Esophagus muscularis mucosa (tissue), 4 donors: ENCODE measurements around the gene DMXL1. TPM values are rescaled to one million over a fixed set of nuclear protein-coding genes. Genes with fewer than 3 reads are reported as not detected.

Experiments
- DNase-seq: peaks from one replicate; pipeline ENCODE4 v3.0.0-alpha.2; 2017; ENCODE audit errors: extremely low spot score
- H3K27ac ChIP-seq, 4 donors: fragments of 200-600 bp; sonication (generic); replicated peaks in 1 of 4; 1 replicate in 3 of 4; 2 replicates in 1 of 4; pipeline ENCODE4 v1.5.1; 2016 to 2019; ENCODE audit warnings: mild to moderate bottlenecking in 1 of 4
- H3K27me3 ChIP-seq, 4 donors: fragments of 200-600 bp; sonication (generic); one replicate each; pipeline versions ENCODE4 v1.5.1 to v1.6.0; 2016 to 2019
- H3K36me3 ChIP-seq, 4 donors: fragments of 200-600 bp; sonication (generic); one replicate each; pipeline ENCODE4 v1.5.1; 2016 to 2019
- H3K4me1 ChIP-seq, 4 donors: fragments of 200-600 bp; sonication (generic); one replicate each; pipeline ENCODE4 v1.5.1; 2016 to 2019
- H3K4me3 ChIP-seq, 4 donors: fragments of 200-600 bp; sonication (generic); 1 replicate in 2 of 4; 2 replicates in 2 of 4; pipeline ENCODE4 v1.5.1; 2016 to 2019; ENCODE audit warnings: mild to moderate bottlenecking in 4 of 4, moderate library complexity in 1 of 4
- H3K9me3 ChIP-seq, 4 donors: fragments of 200-600 bp; sonication (generic); 1 replicate in 3 of 4; 2 replicates in 1 of 4; pipeline ENCODE4 v1.5.1; 2016 to 2019
- CTCF ChIP-seq, 3 experiments: fragments of 200-600 bp in 2 of 3; fragments of 450-650 bp in 1 of 3; sonication (generic) in 2 of 3; IDR thresholded peaks; one replicate each; pipeline ENCODE4 v1.5.1; 2017 to 2019; ENCODE audit warnings: antibody characterized with exemption in 3 of 3, mild to moderate bottlenecking in 2 of 3, moderate library complexity in 1 of 3
- EP300 ChIP-seq: sonication (generic); formaldehyde crosslinking; IDR thresholded peaks from one replicate; pipeline ENCODE4 v1.6.1; 2017; ENCODE audit warnings: antibody characterized with exemption
- POLR2A ChIP-seq: fragments of 450-650 bp; IDR thresholded peaks from one replicate; pipeline ENCODE4 v1.6.1; 2017; ENCODE audit warnings: antibody characterized with exemption, moderate library complexity, mild to moderate bottlenecking, low read depth
- POLR2AphosphoS5 ChIP-seq, 2 donors: sonication (generic); formaldehyde crosslinking; IDR thresholded peaks; one replicate each; pipeline ENCODE4 v1.6.1; 2017; ENCODE audit warnings: antibody characterized with exemption in 2 of 2
- WGBS: methylation state at CpG from one replicate; pipeline ENCODE4 v1.1.5; 2018; 5-methylcytosine and 5-hydroxymethylcytosine counted together
- intact Hi-C: fragments of 100-400 bp; cut with DNase I; formaldehyde crosslinking; loops from one replicate; pipeline ENCODE4 v1.15.1; 2023
- total RNA-seq, 4 donors: library from RNA; depleted of rRNA; stranded (reverse); fragments of >200 nt; gene quantifications; one replicate each; pipeline versions ENCODE4 v1.1.0 to v1.2.1, GENCODE V29; 2016

DMXL1 gene
- total RNA-seq, 4 donors from 2014 or later = 36.3 to 65.6 (median 39.9) TPM

- peaks cover 0 to 4% (median 0%) of the 10 kb centered on the region in 4 donors for H3K9me3 ChIP-seq
- no peak overlapping the region for H3K4me3 ChIP-seq
- TF ChIP-seq POLR2A (no peak), POLR2AphosphoS5 (IDR thresholded peaks at IDR 0.05) (no peak), EP300 (no peak), CTCF (IDR thresholded peaks at IDR 0.05) (no peak)
- peaks cover 32 to 84% (median 44%) of the 10 kb centered on the region in 4 donors for H3K36me3 ChIP-seq
- no peaks in the 10 kb centered on the region for H3K27me3 ChIP-seq
- H3K27ac ChIP-seq = no peak overlapping the region
- intact Hi-C loops = no loop called here
- H3K4me1 ChIP-seq = no peaks in the 10 kb centered on the region
- no peak for DNase-seq
Observed at GRCh38 chr5:119200795-119201194, 129.9 kb downstream of the DMXL1 start.

- intact Hi-C loops = no loop called here
- no peak for DNase-seq
- no peaks in the 10 kb centered on the region for H3K27me3 ChIP-seq
- H3K4me1 ChIP-seq = no peaks in the 10 kb centered on the region
- H3K27ac ChIP-seq = no peak overlapping the region
- peaks cover 0 to 44% (median 10%) of the 10 kb centered on the region in 4 donors for H3K36me3 ChIP-seq
- whole genome bisulfite sequencing = 90% methylated on average over 1 of the region's 1 CpG
- no peak overlapping the region for H3K4me3 ChIP-seq
- H3K9me3 ChIP-seq = peaks cover 0 to 2% (median 0%) of the 10 kb centered on the region in 4 donors
- TF ChIP-seq POLR2A (no peak), EP300 (no peak), CTCF (IDR thresholded peaks at IDR 0.05) (no peak)
Observed at GRCh38 chr5:119207105-119207504, 136.2 kb downstream of the DMXL1 start.

GRCh38 chr5:119212026-119212425 is 141.1 kb downstream of the DMXL1 start:
- whole genome bisulfite sequencing = 100% methylated on average over 2 of the region's 2 CpGs
- no peak overlapping the region for H3K27ac ChIP-seq
- peaks cover 0 to 27% (median 2%) of the 10 kb centered on the region in 4 donors for H3K36me3 ChIP-seq
- intact Hi-C loops = no loop called here
- H3K9me3 ChIP-seq = no peaks in the 10 kb centered on the region
- no peak for DNase-seq
- H3K4me1 ChIP-seq = no peaks in the 10 kb centered on the region
- no peaks in the 10 kb centered on the region for H3K27me3 ChIP-seq
- TF ChIP-seq CTCF (IDR thresholded peaks at IDR 0.05) (no peak), POLR2A (no peak), EP300 (no peak), POLR2AphosphoS5 (IDR thresholded peaks at IDR 0.05) (no peak)
- H3K4me3 ChIP-seq = no peak overlapping the region

- Histone ChIP-seq H3K4me3 (no peak overlapping the region), H3K9me3 (no peaks in the 10 kb centered on the region), H3K27me3 (no peaks in the 10 kb centered on the region), H3K4me1 (no peaks in the 10 kb centered on the region), H3K36me3 (peaks cover 0 to 29% (median 2%) of the 10 kb centered on the region in 4 donors), H3K27ac (no peak overlapping the region)
- DNase-seq = no peak
- intact Hi-C loops = no loop called here
- TF ChIP-seq EP300 (no peak), CTCF (IDR thresholded peaks at IDR 0.05) (no peak), POLR2AphosphoS5 (IDR thresholded peaks at IDR 0.05) (no peak), POLR2A (no peak)
Observed at GRCh38 chr5:119212676-119213075, 141.8 kb downstream of the DMXL1 start.

GRCh38 chr5:119217183-119217582 is 146.3 kb downstream of the DMXL1 start:
- TF ChIP-seq POLR2A = no peak
- no peak for TF ChIP-seq CTCF (IDR thresholded peaks at IDR 0.05)
- no peak for TF ChIP-seq EP300
- TF ChIP-seq POLR2AphosphoS5 (IDR thresholded peaks at IDR 0.05) = no peak
- WGBS = 94% methylated on average over 3 of the region's 3 CpGs

More at GRCh38 chr5:119217183-119217582, 146.3 kb downstream of the DMXL1 start:
- peaks cover 0 to 46% (median 17%) of the 10 kb centered on the region in 4 donors for H3K36me3 ChIP-seq
- no peaks in the 10 kb centered on the region for H3K9me3 ChIP-seq
- no peak for DNase-seq
- H3K4me1 ChIP-seq = no peaks in the 10 kb centered on the region
- H3K27me3 ChIP-seq = no peaks in the 10 kb centered on the region
- intact Hi-C loops = no loop called here
- no peak overlapping the region for H3K4me3 ChIP-seq
- H3K27ac ChIP-seq = no peak overlapping the region
